ENCODE results near the gene PLA2G5.
A peak's percentile ranks its signal among the peaks of the same experiment; 100 is the strongest.
"Not testable (repeated sequence)": the region's sequence is repeated elsewhere in the genome, so short reads cannot be mapped to it uniquely, and the experiment has no call there.

The PLA2G5 gene, protein sequence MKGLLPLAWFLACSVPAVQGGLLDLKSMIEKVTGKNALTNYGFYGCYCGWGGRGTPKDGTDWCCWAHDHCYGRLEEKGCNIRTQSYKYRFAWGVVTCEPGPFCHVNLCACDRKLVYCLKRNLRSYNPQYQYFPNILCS

DNA sequence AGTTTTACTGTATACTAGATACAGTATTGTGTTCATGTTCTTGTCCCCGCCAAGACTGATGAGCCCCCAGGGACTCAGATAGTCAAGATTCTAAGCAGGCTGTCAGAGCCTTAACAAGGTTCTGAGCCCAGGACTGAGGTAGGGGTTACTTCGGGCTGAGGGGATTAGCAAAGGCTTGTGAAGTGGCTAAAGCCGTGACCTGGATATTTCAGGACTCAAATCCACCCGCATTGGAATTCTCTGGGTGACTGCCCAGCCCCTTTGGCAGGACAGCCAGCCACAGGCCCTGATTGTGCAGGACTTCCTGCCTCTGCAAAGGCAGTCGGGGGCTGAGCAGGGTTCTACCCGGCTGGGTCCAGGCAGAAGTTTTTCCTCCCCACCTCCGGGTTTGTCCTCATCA, at the start of gene PLA2G5:
TSS of gene PLA2G5 (plus strand) at position 321 of the 400 bp plus-strand sequence. CDS start 14,637 bp downstream, outside the sequence.
- no peak for DNase-seq

DNA sequence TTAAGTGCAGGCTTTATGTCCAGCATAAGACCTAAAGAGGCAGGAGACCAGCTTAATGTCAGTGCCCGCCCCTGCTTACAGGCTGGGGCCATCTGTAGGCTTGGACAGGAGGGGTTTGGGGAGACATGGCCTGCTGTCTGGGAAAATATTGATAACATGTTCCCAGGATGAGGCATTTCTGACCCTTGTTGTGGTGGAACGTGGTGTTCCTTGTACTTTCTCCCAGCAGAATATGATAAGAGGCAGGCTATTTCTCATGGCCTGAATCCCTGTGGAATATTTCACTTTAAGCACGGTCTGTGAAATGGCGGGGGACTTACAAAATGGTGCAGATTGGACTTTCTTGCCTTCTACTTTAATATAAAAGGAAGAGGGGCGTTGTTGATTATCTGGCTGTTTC, 41.9 kb upstream of the PLA2G5 start:
- DNase-seq = no peak

DNA sequence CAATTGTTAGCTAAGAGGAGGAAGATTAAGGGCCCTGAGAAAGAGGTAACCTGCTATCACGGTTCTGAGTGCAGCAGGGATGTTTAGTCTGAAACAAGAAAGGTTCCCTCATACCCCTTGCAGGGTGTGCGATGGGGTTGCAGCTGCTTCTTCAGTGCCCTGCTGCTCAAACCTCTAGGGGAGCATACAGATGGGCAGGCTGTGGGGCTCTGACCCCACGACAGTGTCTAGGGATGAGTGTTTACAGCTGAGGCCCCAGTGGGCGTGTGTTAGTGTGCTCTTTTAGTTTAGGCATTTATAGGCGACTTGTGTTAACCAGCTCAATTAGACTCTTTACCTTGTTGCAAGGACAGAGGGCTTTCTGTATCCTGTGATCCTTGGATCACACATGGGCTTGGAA, 41.3 kb upstream of the PLA2G5 start:
- DNase-seq = no peak

DNA sequence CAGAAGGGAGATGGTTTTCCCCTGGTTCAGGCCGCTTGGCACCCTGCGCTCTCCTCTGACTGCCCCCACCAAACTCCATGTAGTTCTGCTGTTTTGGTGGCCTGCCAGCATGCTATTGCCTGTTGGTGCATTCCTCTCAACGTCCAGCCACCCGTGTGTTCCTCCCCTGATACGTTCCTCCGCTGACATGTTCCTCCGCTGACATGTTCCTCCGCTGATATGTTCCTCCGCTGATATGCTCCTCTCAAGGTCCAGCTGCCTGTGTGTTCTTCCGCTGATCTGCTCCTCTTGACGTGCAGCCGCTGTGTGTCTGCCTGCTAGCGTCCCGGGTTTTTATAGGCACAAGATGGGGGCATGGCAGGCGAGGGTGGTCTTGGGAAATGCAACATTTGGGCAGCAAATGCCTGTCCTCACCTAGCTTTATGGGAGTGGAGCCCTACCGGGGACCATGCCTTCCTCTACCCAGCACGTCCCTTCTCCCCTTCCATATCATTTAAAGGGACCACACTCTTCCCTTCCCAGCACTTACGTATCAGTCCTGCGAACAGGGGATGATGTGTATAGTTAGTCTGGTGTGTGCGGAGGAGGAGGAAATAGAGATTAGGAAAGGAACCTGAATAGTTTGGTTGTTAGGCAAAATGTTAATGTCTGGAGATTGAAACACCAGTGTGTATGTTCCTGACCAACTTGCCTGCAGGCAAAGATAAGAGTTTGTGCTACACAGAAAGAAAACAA, 40.6 kb upstream of the PLA2G5 start:
- no peak for DNase-seq

DNA sequence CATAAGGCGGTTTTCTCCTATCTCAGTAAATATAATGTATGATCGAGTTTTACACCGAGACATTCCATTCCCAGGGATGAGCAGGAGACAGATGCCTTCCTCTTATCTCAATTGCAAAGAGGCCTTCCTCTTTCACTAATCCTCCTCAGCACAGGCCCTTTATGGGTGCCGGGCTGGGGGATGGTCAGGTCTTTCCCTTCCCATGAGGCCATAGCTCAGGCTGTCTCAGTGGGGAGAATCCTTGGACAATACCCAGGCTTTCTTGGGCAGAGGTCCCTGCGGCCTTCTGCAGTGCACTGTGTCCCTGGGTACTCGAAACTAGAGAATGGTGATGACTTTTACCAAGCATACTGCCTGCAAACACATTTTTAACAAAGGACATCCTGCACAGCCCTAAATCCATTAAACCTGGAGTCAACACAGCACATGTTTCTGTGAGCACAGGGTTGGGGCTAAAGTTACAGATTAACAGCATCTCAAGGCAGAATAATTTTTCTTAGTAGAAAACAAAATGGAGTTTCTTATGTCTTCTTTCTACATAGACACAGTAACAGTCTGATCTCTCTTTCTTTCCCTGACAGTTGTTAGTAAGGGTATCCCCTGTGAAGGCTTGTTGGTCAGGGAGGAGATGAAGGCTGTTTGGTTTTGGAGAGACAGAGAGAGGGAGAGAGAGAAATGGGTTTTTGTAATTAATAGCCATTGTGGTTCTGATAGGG, 39.4 kb upstream of the PLA2G5 start:
- not testable (repeated sequence) for DNase-seq

DNA sequence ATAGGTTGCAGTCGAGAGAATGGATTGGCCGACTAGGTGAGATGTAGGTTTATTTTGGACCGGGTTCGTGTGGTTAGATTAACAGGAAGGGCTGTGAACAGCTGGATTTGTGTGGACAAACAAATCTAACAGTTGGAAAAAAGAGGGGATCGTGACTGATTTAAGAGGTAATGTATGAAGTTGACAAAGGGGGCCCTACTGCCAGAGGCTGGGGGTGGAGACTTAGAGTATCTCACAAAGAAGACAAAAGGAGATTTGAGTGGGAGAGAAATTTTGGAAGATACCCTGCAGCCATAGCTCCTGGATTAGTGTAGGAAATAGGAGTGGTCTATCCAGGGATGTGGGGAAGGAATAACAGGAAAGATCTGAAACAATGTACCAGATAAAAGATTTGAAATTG, 38.8 kb upstream of the PLA2G5 start:
- DNase-seq = no peak

DNA sequence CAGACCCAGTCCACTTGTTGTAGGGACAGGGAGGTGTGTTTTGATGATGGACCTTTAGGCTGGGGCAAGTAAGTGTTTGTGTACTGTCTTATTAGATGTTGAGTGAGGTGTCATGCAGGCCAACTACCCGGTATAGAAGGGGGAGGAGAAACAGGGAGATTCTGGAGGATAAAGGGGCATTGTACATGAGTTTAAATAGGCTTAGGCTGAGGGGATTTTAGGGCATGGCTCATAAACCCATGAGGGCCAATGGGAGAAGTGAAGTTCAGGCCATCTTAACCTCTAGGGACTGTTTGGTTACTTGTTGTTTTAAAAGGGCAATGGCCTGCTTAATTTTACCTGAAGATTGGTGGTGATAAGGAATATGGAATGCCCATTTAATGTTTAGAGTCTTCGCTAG, 38.2 kb upstream of the PLA2G5 start:
- DNase-seq = no peak

DNA sequence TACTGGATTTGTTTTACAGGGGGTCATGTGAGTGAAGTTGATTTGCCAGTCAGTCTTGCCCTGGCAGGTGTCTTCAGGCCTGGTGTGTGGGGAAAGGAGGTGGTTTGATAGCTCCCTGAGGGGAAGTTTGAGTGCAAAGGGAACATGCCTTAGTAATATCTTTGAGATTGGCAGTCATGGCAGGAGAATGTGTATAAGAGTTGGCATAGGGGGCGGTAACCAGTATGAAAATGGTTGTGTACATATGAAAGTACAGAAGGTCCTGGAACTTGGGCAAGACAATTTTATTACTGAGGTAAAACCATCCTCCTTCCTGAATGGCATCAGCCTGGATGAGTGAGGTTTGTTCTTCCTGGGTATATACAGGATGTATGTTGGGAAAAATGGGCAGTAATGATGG, 37.6 kb upstream of the PLA2G5 start:
- no peak for DNase-seq

DNA sequence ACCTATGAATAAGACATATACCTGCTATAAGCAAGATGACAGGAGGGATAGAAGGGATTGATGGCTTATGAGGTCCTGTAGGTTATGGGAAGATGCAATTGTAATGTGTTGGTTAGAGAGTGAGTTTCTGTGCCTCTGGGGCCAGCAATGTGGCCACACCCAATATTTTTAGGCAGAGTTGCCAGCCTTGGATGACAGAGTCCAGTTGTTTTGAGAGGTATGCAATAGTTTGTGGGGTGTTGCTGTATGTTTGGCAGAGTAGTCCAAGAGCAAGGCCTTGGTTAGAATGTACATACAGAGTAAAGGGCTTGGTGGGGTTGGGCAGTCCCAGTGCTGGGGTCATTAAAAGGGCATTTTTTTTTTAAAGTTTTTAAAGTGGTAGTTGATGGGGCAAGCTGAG, 36.6 kb upstream of the PLA2G5 start:
- DNase-seq = no peak

DNA sequence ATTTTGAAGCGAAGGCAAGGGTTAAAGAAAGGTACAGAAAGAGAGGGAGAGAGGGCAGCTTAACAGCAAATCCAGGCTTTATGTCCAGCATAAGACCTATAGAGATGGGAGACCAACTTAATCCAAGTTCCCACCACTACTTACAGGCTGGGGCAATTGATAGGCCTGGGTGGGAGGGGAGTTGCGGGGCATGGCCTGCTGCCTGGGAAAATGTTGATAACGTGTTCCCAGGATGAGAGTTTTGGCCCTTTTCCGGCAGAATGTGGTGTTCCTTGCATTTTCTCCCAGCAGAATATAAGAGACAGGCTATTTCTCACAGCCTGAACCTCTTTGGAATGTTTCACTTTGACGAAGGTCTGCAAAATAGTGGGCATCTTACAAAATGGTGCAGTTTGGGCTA, 34.9 kb upstream of the PLA2G5 start:
- DNase-seq = no peak

DNA sequence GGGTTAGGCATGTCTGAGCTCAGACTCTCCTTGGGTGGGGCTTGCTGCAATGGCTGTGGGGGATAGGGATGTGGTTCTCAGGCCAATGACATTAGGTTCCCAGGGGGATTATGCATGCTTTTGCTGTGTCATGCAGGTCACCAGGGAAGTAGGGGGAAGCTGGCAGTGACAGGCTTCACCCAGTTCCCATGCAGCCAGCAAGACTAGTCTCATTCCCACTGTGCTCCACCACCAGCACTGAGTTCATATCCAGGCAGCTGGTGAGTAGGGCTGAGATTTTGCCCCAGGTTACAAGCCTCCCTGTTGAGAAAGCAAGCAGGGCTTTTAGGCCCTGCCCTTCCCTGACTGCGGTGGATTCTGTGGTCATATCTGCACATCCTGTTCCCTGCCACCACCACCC, 32.1 kb upstream of the PLA2G5 start:
- no peak for DNase-seq

DNA sequence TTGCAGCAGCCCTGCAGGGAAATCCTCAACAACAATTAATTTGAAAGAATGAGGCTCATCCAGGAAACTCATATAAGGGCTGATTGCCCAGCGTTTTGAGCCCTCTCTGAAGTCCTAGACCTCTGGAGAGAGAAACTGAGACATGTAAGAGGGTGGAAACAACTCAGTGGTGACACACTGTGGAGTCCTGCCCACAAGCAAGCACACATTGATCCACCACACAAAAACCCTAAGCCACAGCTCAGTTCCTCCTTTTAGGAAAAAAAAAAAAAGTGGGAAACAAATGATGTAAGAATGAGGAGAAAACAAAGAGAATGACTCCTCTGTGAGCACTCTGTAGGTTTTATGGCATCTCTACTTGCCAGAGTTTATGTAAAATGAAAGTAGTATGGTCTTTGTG, 22.9 kb upstream of the PLA2G5 start:
- DNase-seq = no peak

DNA sequence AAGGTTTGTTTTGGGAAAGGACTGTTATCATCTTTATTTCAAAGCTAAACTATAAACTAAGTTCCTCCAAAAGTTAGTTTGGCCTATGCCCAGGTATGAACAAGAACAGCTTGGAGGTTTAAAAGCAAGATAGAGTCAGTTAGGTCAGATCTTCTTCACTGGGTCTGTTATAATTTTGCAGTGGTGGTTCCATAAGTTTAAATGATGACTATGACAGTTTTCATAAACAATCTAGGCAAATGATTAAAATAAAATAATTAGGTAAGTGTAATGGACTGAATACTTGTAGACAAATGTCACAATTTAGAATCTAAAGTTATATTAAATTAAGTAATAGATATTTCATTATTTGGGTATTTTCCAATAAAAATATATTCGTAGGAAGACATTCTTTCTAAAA, 21.4 kb upstream of the PLA2G5 start:
- DNase-seq = no peak

DNA sequence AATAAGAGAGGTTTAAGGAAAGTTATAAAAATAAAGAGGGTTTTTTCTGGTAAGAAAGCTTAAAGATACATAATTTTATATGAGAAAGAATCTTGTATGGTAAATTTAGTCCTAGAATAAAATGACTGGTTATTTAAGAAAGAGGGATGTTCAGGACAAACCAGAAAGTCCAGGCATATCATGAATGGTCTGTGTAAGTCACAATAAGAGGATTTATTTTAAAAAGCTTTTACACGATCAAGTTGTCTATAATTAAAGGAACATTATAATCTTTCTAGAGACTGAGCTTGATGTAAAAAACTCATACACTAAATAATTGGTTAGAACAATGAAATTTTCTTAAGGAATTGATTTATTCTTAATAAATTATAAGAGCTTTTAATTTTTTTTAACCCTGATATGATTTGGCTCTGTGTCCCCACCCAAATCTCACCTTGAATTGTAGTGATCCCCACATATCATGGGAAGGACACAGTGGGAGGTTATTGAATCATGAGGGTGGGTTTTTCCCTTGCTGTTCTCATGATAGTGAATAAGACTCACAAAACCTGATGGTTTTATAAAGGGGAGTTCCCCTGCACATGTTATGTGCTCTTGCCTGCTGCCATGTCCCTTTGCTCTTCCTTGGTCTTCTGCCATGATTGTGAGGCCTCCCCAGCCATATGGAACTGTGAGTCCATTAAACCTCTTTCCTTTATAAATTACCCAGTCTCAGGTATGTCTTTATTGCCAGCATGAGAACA, 20.8 kb upstream of the PLA2G5 start:
- DNase-seq = not testable (repeated sequence)

DNA sequence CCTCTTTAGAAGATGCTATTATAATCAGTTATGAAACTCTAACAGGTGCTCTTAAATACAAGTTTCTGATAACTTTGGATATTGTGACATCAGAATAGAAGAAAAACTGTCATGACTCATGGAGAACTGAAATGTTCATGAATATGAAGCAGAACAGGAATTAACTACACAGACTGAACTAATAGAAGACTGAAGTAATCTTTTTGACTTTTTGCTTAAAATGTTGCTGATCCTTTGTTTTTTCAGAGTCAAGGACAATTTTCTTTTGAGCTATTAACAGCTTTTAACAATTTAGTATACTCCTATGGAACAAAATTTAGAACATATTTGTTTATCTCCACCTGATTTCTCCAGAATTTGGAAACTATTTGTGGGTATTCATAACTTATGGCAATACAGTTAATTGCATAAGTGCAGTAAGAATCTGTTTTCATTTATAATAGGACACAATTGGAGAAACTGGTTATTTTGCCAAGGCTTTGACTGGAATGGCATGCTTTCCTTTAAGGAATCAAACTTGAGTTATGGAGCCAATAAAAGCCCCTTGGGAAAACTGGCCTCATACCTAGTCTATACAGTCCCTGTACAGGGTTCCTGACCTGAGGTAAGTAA, 18.7 kb upstream of the PLA2G5 start:
- DNase-seq = no peak

DNA sequence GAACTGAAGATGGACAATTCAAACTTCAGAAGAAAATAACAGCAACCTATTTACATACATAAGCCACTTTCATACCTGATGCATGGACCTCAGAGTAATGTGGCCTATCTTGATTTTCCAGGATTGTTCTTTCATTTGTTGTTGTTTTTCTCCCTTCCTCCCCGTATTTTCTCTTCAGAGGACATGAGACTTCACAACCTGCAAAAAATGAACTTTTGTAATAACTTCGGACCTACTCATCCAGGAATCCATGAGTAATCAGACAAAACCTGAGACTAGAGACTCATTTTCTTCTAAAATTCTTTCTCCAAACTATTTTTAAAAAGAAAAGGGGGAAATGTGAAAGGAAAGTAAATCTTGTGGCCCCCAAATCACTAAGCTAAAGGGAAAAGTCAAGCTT, 17.6 kb upstream of the PLA2G5 start:
- no peak for DNase-seq

DNA sequence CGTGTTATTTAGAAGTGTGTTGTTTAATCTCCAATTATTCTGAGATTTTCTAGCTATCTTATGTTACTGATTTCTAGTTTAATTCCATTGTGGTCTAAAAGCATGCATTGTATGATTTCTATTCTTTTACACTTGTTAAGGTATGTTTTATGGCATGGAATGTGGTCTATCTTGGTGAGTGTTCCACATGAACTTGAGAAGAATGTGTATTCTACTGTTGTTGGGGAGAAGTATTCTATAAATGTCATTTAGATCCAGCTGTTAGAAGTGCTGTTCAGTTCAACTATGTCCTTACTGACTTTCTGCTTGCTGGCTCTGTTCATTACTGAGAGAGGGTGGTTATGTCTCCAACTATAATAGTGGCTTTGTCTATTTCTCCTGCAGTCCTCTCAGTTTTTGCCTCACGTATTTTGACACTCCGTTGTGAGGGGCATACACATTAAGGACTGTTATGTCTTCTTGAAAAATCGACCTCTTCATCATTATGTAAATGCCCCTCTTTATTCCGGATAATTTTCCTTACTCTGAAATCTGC, 12.0 kb upstream of the PLA2G5 start:
- no peak for DNase-seq

DNA sequence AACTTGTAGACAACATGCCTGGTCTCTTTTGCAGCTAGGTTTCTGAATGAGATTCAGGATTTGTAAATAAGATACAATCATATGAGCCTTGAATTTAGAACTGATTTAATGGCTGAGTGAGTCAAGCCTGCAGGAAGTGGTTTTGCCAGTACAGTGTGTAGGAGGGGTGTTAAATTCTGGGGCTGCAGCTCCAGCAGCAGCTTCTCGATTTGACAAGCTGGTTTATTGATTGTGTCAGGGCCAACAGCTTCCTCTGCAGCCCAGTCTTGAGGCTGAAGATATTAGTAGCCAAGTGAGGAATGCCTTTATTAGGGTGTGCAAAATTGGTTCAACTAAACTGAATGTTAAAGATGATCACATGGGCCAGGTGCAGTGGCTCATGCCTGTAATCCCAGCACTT, 11.5 kb upstream of the PLA2G5 start:
- peak; percentile 32 for DNase-seq

DNA sequence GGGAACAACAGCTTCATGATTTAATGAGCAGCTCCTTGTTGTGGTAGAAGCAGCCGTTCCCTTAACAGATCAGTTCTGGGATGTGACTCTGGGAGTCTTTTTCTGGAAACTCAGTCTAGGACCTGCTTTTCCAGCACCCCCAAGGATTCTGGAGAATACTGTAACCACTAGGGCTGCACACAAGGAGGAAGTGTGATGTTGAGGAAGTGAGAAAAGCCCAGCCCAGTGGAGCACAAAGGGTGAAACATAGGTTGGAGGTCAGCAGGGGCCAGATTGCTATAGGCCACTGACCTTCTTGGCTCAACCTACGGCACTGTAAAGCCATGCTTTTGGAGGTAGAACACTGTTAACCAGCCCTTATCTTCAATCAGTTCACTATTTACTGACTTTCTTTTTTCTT, 10.1 kb upstream of the PLA2G5 start:
- no peak for DNase-seq

DNA sequence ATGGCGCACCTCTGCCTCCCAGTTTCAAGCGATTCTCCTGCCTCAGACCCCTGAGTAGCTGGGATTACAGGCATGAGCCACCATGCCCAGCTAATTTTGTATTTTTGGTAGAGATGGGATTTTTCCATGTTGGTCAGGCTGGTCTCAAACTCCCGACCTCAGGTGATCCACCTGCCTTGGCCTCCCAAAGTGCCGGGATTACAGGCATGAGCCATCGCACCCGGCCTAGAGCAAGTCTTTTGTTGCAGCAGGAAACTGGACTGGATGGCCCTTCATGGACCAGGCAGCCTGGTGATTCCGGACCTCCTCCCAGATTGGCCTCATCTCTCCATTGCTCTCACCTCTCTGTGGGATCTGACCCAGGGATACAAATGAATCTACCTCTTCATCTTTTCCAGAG, 9.2 kb upstream of the PLA2G5 start:
- DNase-seq = not testable (repeated sequence)

DNA sequence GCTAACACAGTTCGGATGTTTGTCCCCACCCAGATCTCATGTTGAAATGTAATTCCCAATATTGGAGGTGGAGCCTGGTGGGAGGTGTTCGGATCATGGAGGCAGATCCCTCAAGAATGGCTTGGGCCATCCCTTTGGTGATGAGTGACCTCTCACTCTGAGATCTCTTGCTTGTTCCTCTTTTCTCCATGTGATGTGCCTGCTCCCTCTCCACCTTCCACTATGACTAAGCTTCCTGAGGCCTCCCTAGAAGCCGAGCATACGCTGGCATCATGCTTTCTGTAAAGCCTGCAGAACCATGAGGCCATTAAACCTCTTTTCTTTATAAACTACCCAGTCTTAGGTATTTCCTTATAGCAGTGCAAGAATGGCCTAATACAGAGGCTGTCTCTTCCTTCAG, 8.1 kb upstream of the PLA2G5 start:
- DNase-seq = no peak

DNA sequence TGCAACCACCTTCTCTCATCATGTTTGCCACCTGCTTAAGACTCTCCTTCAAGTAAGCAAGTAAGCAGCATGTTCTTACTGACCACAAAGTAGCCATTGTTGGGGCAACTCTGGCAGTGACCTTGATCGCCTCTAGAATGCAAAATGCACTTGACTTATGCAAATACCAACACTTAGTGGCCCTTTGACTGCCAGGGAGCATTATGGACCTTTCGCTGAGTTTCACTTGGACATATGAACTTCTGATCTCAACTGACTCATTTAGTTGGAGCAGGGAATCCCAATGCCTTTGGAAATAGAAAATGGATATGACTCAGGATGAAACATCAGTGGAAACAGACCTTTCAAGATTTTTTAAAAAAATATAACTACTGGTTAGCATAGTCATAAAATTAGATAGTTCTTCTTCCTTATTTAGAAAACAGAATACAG, 6.1 kb upstream of the PLA2G5 start:
- DNase-seq = no peak

DNA sequence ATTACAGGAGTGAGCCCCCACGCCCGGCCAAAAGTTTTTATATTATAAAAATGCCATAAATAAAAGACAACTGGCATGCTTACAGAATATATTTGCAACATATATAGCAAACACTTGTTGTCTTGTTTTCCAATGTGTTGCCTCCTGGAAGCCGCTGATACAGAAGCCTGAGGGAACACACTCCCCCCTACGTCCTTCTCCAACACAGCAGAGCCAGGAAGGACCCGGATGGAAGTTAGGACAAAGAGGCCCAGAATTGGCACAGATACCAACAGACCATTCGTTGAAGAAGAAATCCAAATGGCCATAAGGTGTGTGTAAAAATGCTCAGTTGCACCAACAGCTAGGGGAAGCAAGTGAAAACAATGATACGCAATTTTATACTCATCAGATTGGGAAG, 1.3 kb upstream of the PLA2G5 start:
- DNase-seq = no peak
